Measurements from ENCODE around the gene IDH3A.

Gene IDH3A

DNA sequence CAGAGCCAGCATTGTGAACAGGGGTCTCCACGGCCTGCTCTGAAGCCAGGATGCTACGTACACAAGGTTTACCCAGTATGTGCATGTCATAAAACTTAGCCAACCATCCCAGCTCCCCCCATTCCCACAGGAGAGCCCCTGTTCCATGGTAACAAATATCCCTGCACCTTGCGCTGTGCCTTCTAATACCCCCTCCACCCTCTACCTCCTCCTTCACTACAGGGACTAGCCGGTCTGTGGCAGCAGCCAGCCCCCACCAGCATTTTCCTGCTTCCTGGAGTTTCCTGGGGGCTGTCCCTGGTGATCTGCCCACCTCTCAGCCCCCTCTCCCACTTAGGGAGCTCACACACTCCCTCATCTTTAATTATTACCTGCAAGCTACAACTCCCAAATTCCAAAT is 64.8 kb downstream of the IDH3A start:
- DNase-seq (ENCODE audit: insufficient read length) (no peak), FAIRE-seq (no peak)
- TF ChIP-seq POLR2AphosphoS5 (IDR thresholded peaks at IDR 0.05; ENCODE audit: low read depth, low read length) (no peak), TAF1 (IDR thresholded peaks at IDR 0.05; ENCODE audit: borderline replicate concordance, low read depth, low read length) (no peak), POLR2A (IDR thresholded peaks at IDR 0.05; ENCODE audit: low read depth, low read length) (no peak)

GRCh38 chr15:78216276-78217104 is 67.3 kb downstream of the IDH3A start:
- no peak for FAIRE-seq
- TF ChIP-seq POLR2A (IDR thresholded peaks at IDR 0.05; ENCODE audit: low read depth, low read length): no peak
- no peak for TF ChIP-seq TAF1 (IDR thresholded peaks at IDR 0.05; ENCODE audit: borderline replicate concordance, low read depth, low read length)
- no peak for DNase-seq (ENCODE audit: insufficient read length)

- no peak for FAIRE-seq
- no peak for DNase-seq (ENCODE audit: insufficient read length)
- TF ChIP-seq TAF1 (IDR thresholded peaks at IDR 0.05; ENCODE audit: borderline replicate concordance, low read depth, low read length) (no peak), POLR2A (IDR thresholded peaks at IDR 0.05; ENCODE audit: low read depth, low read length) (no peak), POLR2AphosphoS5 (IDR thresholded peaks at IDR 0.05; ENCODE audit: low read depth, low read length) (no peak)
Measured at GRCh38 chr15:78220713-78221112, 71.6 kb downstream of the IDH3A start.

Measured in GM12892 (cell line).